Activated CD8-positive, alpha-beta memory T cell treated with anti-CD3 and anti-CD28 coated beads, Interleukin-2, amount 50 U/mL, for 1 hour (primary cell): ENCODE data around the gene CMIP.
A peak's percentile ranks its signal among the peaks of the same experiment; 100 is the strongest.
"Not testable (repeated sequence)": the region's sequence is repeated elsewhere in the genome, so short reads cannot be mapped to it uniquely, and the experiment has no call there.

Source experiments
- DNase-seq: peaks from one replicate; pipeline ENCODE4 v3.0.0-alpha.2; 2020; ENCODE audit errors: extremely low read depth

CMIP gene

GRCh38 chr16:81717662-81718189, 273.1 kb downstream of the CMIP start:
- DNase-seq: no peak

GRCh38 chr16:81718637-81719036, 274.0 kb downstream of the CMIP start:
- no peak for DNase-seq

- DNase-seq: no peak
These were observed 275.4 kb downstream of the CMIP start for GRCh38 chr16:81719993-81720392.

GRCh38 chr16:81720973-81721906, 276.6 kb downstream of the CMIP start:
- no peak for DNase-seq

- DNase-seq: peak; percentile 48
These were observed 278.6 kb downstream of the CMIP start for GRCh38 chr16:81723098-81723723.

GRCh38 chr16:81728435-81728834, 283.8 kb downstream of the CMIP start:
- DNase-seq: no peak

- DNase-seq: no peak
These were observed 284.8 kb downstream of the CMIP start for GRCh38 chr16:81729451-81729850.

- DNase-seq: no peak
These were observed 285.8 kb downstream of the CMIP start for GRCh38 chr16:81730090-81731051.

GRCh38 chr16:81731649-81732048, 287.0 kb downstream of the CMIP start:
- no peak for DNase-seq

- no peak for DNase-seq
These were observed 288.1 kb downstream of the CMIP start for GRCh38 chr16:81732699-81733098.

- no peak for DNase-seq
These were observed 288.7 kb downstream of the CMIP start for GRCh38 chr16:81733295-81733694.

- DNase-seq: no peak
These were observed 290.2 kb downstream of the CMIP start for GRCh38 chr16:81734632-81735434.

- DNase-seq: peak; percentile 63
These were observed 293.4 kb downstream of the CMIP start for GRCh38 chr16:81737885-81738536.

GRCh38 chr16:81738783-81739496, 294.3 kb downstream of the CMIP start:
- DNase-seq: no peak

GRCh38 chr16:81739503-81739902, 294.9 kb downstream of the CMIP start:
- no peak for DNase-seq

GRCh38 chr16:81740169-81740568, 295.6 kb downstream of the CMIP start:
- no peak for DNase-seq

- not testable (repeated sequence) for DNase-seq
These were observed 296.8 kb downstream of the CMIP start for GRCh38 chr16:81741430-81741770.

- DNase-seq: no peak
These were observed 299.8 kb downstream of the CMIP start for GRCh38 chr16:81744385-81744784.

- DNase-seq: no peak
These were observed 300.3 kb downstream of the CMIP start for GRCh38 chr16:81744911-81745310.
